Measurements from ENCODE around the gene TRIM14.
A peak's percentile ranks its signal among the peaks of the same experiment; 100 is the strongest.

TRIM14 gene

DNA sequence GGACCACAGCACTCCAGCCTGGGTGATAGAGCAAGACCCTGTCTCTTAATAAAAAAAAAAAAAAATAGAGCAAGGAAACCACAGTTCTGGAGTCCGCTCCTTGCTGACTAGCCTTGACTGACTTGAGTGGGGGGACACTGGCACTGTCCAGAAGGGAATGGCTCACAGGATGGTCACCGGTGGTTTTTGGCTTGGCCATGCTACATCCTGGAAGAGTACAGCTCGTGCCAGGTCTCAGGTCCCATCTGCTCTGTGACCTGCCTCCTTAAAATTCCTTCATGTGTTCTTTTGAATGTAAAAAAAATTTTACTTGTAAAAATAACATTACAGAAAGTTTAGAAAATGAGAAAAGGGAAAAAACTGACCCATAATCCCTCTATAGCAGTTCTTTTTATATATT is 56.9 kb downstream of the TRIM14 start:
- peaks cover 20% of the 10 kb centered on the region for H3K79me2 ChIP-seq (ENCODE audit: insufficient read depth, low read length)

DNA sequence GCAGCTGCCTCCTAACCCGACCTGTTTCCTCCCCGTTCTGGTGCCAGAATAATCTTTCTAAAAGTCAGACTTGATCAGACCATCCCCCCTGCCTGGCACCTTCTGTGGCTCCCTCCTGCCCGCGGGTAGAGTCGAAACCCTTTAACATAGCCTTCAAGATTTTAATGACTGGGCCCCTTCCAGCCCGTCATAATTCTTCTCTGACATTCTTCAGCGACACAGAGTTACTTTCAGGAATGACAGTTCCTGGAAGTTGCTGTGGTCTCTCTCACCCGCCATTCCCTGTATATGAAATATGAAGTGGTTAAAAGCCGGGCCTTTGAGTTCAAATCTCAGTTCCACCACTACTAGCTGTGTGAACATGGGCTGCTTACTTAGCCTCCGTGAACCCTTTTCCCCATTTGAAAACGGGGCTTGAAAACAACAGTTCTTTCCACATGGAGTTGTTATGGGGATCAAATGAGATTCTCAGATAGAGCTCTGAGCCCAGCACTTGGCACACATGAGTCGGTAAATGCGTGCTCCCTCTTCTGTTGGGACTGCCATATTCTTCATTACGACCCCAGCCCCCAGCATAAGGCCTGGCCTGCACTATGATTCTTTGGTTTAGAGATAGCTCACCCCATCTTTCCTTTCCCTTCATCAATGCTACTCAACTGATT is 61.8 kb downstream of the TRIM14 start:
- H2AFZ ChIP-seq (ENCODE audit: low read depth, low read length, severe bottlenecking) = peak overlapping the region; percentile 63
- TF ChIP-seq EZH2phosphoT487 (conservative IDR thresholded peaks at IDR 0.05; ENCODE audit: low read length) (no peak), CTCF (IDR thresholded peaks at IDR 0.05; ENCODE audit: insufficient read depth, low read length, poor library complexity, severe bottlenecking) (no peak)
- H3K36me3 ChIP-seq (ENCODE audit: low read length) = peaks cover under 1% of the 10 kb centered on the region; the same call in 1 of the 2 replicates
- H3K9me3 ChIP-seq (ENCODE audit: insufficient read depth, low read length) = no peaks in the 10 kb centered on the region
- no peaks in the 10 kb centered on the region for H4K20me1 ChIP-seq (ENCODE audit: low read depth, low read length)
- peak overlapping the region; percentile 70 for H3K9ac ChIP-seq (ENCODE audit: low read length)
- no peaks in the 10 kb centered on the region for H3F3A ChIP-seq (ENCODE audit: insufficient read depth)
- H3K4me2 ChIP-seq (ENCODE audit: low read depth, low read length, poor library complexity, severe bottlenecking) = peak overlapping the region; percentile 65
- H3K27ac ChIP-seq (ENCODE audit: low read depth, low read length) = 0 out of 2 replicates have a peak overlapping the region, but pooled peaks have one; percentile 11
- no peaks in the 10 kb centered on the region for H3K9me2 ChIP-seq (replicated peaks; ENCODE audit: insufficient read depth, low read length)
- H3K79me2 ChIP-seq (ENCODE audit: insufficient read depth, low read length) = peaks cover 19% of the 10 kb centered on the region
- peak overlapping the region; percentile 81 for H3K4me3 ChIP-seq (ENCODE audit: insufficient read depth, low read length, poor library complexity, severe bottlenecking)
- H3K27me3 ChIP-seq (ENCODE audit: low read length) = no peaks in the 10 kb centered on the region

More for the DNA sequence above, 56.9 kb downstream of the TRIM14 start:
- Histone ChIP-seq H3K4me3 (ENCODE audit: insufficient read depth, low read length, poor library complexity, severe bottlenecking) (no peak overlapping the region), H2AFZ (ENCODE audit: low read depth, low read length, severe bottlenecking) (no peak overlapping the region), H3F3A (ENCODE audit: insufficient read depth) (no peaks in the 10 kb centered on the region), H3K9me2 (replicated peaks; ENCODE audit: insufficient read depth, low read length) (no peaks in the 10 kb centered on the region), H3K4me2 (ENCODE audit: low read depth, low read length, poor library complexity, severe bottlenecking) (no peak overlapping the region), H3K9me3 (ENCODE audit: insufficient read depth, low read length) (no peaks in the 10 kb centered on the region), H4K20me1 (ENCODE audit: low read depth, low read length) (no peaks in the 10 kb centered on the region), H3K9ac (ENCODE audit: low read length) (no peak overlapping the region), H3K27me3 (ENCODE audit: low read length) (no peaks in the 10 kb centered on the region), H3K36me3 (ENCODE audit: low read length) (peaks cover 3% of the 10 kb centered on the region; the same call in 1 of the 2 replicates), H3K27ac (ENCODE audit: low read depth, low read length) (no peak overlapping the region)
- TF ChIP-seq EZH2phosphoT487 (conservative IDR thresholded peaks at IDR 0.05; ENCODE audit: low read length) = no peak
- no peak for TF ChIP-seq CTCF (IDR thresholded peaks at IDR 0.05; ENCODE audit: insufficient read depth, low read length, poor library complexity, severe bottlenecking)

- Histone ChIP-seq H3F3A (ENCODE audit: insufficient read depth) (no peaks in the 10 kb centered on the region), H3K9me3 (ENCODE audit: insufficient read depth, low read length) (no peaks in the 10 kb centered on the region), H3K36me3 (ENCODE audit: low read length) (no peaks in the 10 kb centered on the region; the same call in 1 of the 2 replicates), H3K9me2 (replicated peaks; ENCODE audit: insufficient read depth, low read length) (no peaks in the 10 kb centered on the region), H3K27me3 (ENCODE audit: low read length) (no peaks in the 10 kb centered on the region), H2AFZ (ENCODE audit: low read depth, low read length, severe bottlenecking) (peak within 1 kb of the TSS; percentile 81), H3K4me2 (ENCODE audit: low read depth, low read length, poor library complexity, severe bottlenecking) (peak within 1 kb of the TSS; percentile 65), H4K20me1 (ENCODE audit: low read depth, low read length) (no peaks in the 10 kb centered on the region), H3K79me2 (ENCODE audit: insufficient read depth, low read length) (peaks cover 19% of the 10 kb centered on the region), H3K27ac (ENCODE audit: low read depth, low read length) (peak within 1 kb of the TSS; percentile 41), H3K9ac (ENCODE audit: low read length) (peak within 1 kb of the TSS; percentile 70), H3K4me3 (ENCODE audit: insufficient read depth, low read length, poor library complexity, severe bottlenecking) (peak within 1 kb of the TSS; percentile 81)
- TF ChIP-seq CTCF (IDR thresholded peaks at IDR 0.05; ENCODE audit: insufficient read depth, low read length, poor library complexity, severe bottlenecking) (no peak), EZH2phosphoT487 (conservative IDR thresholded peaks at IDR 0.05; ENCODE audit: low read length) (no peak)
Measured at GRCh38 chr9:98056269-98057137, 62.5 kb downstream of the TRIM14 start, which contains the start of gene NANS. Gene NANS (plus strand): TSS chr9:98056732. CDS start chr9:98056809, 77 bp downstream.

Measured in SU-DHL-6 (cell line).